Neural cell (in vitro differentiated cells): ENCODE measurements around the gene BAIAP2L1. TPM values are rescaled to one million over a fixed set of nuclear protein-coding genes. Genes with fewer than 3 reads are reported as not detected.

Experiments
- H2AFZ ChIP-seq: fragments of 200-600, 300-800 bp; sonication (generic), shearing (Covaris generic); 2 replicates; pipeline ENCODE4 v1.6.0; 2014; ENCODE audit warnings: low read depth, mild to moderate bottlenecking, antibody characterized with exemption, low read length, moderate library complexity
- H3F3A ChIP-seq: fragments of 200-600 bp; shearing (Covaris generic); 2 replicates; pipeline ENCODE4 v1.6.1; 2016; ENCODE audit warnings: mild to moderate bottlenecking, moderate library complexity, mixed read lengths, antibody characterized with exemption, low read length; ENCODE audit not compliant: insufficient read depth, poor library complexity, severe bottlenecking
- H3K27ac ChIP-seq: fragments of 200-600, 300-800 bp; sonication (generic), shearing (Covaris generic); 2 replicates; pipeline ENCODE4 v1.5.1; 2014; ENCODE audit warnings: mild to moderate bottlenecking, low read length, moderate library complexity
- H3K27me3 ChIP-seq: fragments of 300-800, 200-600 bp; sonication (generic), shearing (Covaris generic); 2 replicates; pipeline ENCODE4 v1.6.0; 2014; ENCODE audit warnings: mild to moderate bottlenecking, low read depth, low read length, moderate library complexity; ENCODE audit not compliant: insufficient read depth
- H3K36me3 ChIP-seq: fragments of 300-800, 200-600 bp; sonication (generic), shearing (Covaris generic); 2 replicates; pipeline ENCODE4 v1.5.1; 2014; ENCODE audit warnings: mild to moderate bottlenecking, antibody characterized with exemption, low read length, moderate library complexity; ENCODE audit not compliant: insufficient read depth
- H3K4me2 ChIP-seq: fragments of 300-800, 200-600 bp; sonication (generic), shearing (Covaris generic); 2 replicates; pipeline ENCODE4 v1.6.0; 2014; ENCODE audit warnings: mild to moderate bottlenecking, low read length
- H3K4me3 ChIP-seq: fragments of 300-800, 200-600 bp; sonication (generic), shearing (Covaris generic); 2 replicates; pipeline ENCODE4 v1.5.1; 2014; ENCODE audit warnings: mild to moderate bottlenecking, low read length, moderate library complexity
- H3K79me2 ChIP-seq: fragments of 200-600 bp; shearing (Covaris generic); replicated peaks from 2 replicates; pipeline ENCODE4 v1.6.0; 2014; ENCODE audit warnings: mild to moderate bottlenecking, low read length, moderate library complexity; ENCODE audit not compliant: insufficient read depth
- H3K9ac ChIP-seq: fragments of 300-800, 200-600 bp; sonication (generic), shearing (Covaris generic); 2 replicates; pipeline ENCODE4 v1.6.1; 2016; ENCODE audit warnings: mild to moderate bottlenecking, low read length, mixed read lengths
- H3K9me2 ChIP-seq: fragments of 200-600 bp; shearing (Covaris generic); 2 replicates; pipeline ENCODE4 v1.6.1; 2016; ENCODE audit warnings: mild to moderate bottlenecking, low read length, mixed read lengths; ENCODE audit not compliant: insufficient read depth
- H3K9me3 ChIP-seq: fragments of 200-600, 300-800 bp; sonication (generic), shearing (Covaris generic); 2 replicates; pipeline ENCODE4 v1.6.1; 2016; ENCODE audit warnings: mild to moderate bottlenecking, mixed run types, low read length, moderate library complexity, mixed read lengths
- H4K20me1 ChIP-seq: fragments of 200-600 bp; shearing (Covaris generic); 2 replicates; pipeline ENCODE4 v1.6.1; 2016; ENCODE audit warnings: mild to moderate bottlenecking, mixed run types; ENCODE audit not compliant: insufficient read depth
- EP300 ChIP-seq: fragments of 450-650 bp; conservative IDR thresholded peaks from 2 replicates; pipeline ENCODE4 v1.6.1; 2014; ENCODE audit warnings: antibody characterized with exemption, mild to moderate bottlenecking, moderate library complexity; ENCODE audit not compliant: poor library complexity, severe bottlenecking
- EZH2 ChIP-seq: fragments of 200-600, 300-800 bp; shearing (Covaris generic), sonication (generic); IDR thresholded peaks from 2 replicates; pipeline ENCODE4 v1.6.1; 2014; ENCODE audit warnings: antibody characterized with exemption, low read length, borderline replicate concordance, mild to moderate bottlenecking; ENCODE audit not compliant: insufficient read depth, poor library complexity, severe bottlenecking
- MXI1 ChIP-seq: fragments of 450-650 bp; conservative IDR thresholded peaks from 2 replicates; pipeline ENCODE4 v1.6.1; 2014; ENCODE audit warnings: antibody characterized with exemption, mild to moderate bottlenecking; ENCODE audit not compliant: poor library complexity, severe bottlenecking
- POLR2AphosphoS5 ChIP-seq: IDR thresholded peaks from 2 replicates; pipeline ENCODE4 v1.6.1; 2012
- RAD21 ChIP-seq: fragments of 450-650 bp; conservative IDR thresholded peaks from 2 replicates; pipeline ENCODE4 v1.6.1; 2014; ENCODE audit warnings: antibody characterized with exemption, mild to moderate bottlenecking, moderate library complexity
- REST ChIP-seq: IDR thresholded peaks from 2 replicates; pipeline ENCODE4 v1.6.1; 2012; ENCODE audit warnings: borderline replicate concordance
- SMC3 ChIP-seq: fragments of 450-650 bp; conservative IDR thresholded peaks from 2 replicates; pipeline ENCODE4 v1.6.1; 2014; ENCODE audit warnings: antibody characterized with exemption, mild to moderate bottlenecking, moderate library complexity; ENCODE audit not compliant: poor library complexity
- TAF1 ChIP-seq: IDR thresholded peaks from 2 replicates; pipeline ENCODE4 v1.6.1; 2012; ENCODE audit warnings: low read depth
- polyA plus RNA-seq: library from polyadenylated mRNA; depleted of rRNA; stranded (reverse); fragments of >200 nt; gene quantifications from 2 replicates; pipeline ENCODE4 v1.2.3, GENCODE V29; 2014
- TF ChIP-seq, protein P1 (sequence below): fragments of 450-650 bp; IDR thresholded peaks from 2 replicates; pipeline ENCODE4 v1.5.1; 2014; ENCODE audit warnings: antibody characterized with exemption, mild to moderate bottlenecking, moderate library complexity; ENCODE audit not compliant: poor library complexity, severe bottlenecking

Gene BAIAP2L1
- polyA plus RNA-seq, 1 donor from 2014 or later, result not detected

- H3K79me2 ChIP-seq, result no peaks in the 10 kb centered on the region
- H3K9ac ChIP-seq, result no peak overlapping the region
- no peak for TF ChIP-seq EZH2
- no peak for TF ChIP-seq REST
- TF ChIP-seq SMC3, result no peak
- TF ChIP-seq RAD21, result no peak
- no peak for TF ChIP-seq EP300
- TF ChIP-seq, protein P1, sequence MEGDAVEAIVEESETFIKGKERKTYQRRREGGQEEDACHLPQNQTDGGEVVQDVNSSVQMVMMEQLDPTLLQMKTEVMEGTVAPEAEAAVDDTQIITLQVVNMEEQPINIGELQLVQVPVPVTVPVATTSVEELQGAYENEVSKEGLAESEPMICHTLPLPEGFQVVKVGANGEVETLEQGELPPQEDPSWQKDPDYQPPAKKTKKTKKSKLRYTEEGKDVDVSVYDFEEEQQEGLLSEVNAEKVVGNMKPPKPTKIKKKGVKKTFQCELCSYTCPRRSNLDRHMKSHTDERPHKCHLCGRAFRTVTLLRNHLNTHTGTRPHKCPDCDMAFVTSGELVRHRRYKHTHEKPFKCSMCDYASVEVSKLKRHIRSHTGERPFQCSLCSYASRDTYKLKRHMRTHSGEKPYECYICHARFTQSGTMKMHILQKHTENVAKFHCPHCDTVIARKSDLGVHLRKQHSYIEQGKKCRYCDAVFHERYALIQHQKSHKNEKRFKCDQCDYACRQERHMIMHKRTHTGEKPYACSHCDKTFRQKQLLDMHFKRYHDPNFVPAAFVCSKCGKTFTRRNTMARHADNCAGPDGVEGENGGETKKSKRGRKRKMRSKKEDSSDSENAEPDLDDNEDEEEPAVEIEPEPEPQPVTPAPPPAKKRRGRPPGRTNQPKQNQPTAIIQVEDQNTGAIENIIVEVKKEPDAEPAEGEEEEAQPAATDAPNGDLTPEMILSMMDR, result no peak
- no peak for TF ChIP-seq TAF1
- no peak for TF ChIP-seq MXI1
- TF ChIP-seq POLR2AphosphoS5, result no peak
- H3K27me3 ChIP-seq, result no peaks in the 10 kb centered on the region
- no peak overlapping the region for H3K27ac ChIP-seq
- H3K9me2 ChIP-seq, result no peaks in the 10 kb centered on the region
- H3K4me3 ChIP-seq, result no peak overlapping the region
- H3K9me3 ChIP-seq, result no peaks in the 10 kb centered on the region
- no peak overlapping the region for H2AFZ ChIP-seq
- no peaks in the 10 kb centered on the region for H3K36me3 ChIP-seq
- no peaks in the 10 kb centered on the region for H3F3A ChIP-seq
- H3K4me2 ChIP-seq, result no peak overlapping the region
- no peaks in the 10 kb centered on the region for H4K20me1 ChIP-seq
Observed at GRCh38 chr7:98354511-98355249, 46.2 kb downstream of the BAIAP2L1 start.

DNA sequence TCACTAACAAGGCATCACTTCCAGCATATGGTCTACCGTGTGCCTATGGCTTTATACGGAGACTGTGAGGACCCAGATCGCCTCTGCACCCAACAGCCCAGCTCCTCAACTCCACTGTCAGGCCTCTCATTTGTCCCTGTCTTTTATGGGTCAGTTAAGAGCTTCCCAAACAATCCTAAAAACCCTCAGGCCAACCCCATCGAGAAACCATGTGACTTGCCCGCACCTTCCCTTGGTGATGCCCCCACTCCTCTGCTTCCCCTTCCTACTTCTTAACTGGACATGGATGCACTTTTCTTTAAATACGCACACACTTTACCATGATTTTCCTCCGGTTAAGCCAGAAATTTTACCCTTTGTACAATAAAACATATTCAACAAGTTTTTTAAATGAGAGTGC lies 46.8 kb downstream of the BAIAP2L1 start:
- no peak overlapping the region for H2AFZ ChIP-seq
- H3K4me2 ChIP-seq, result no peak overlapping the region
- H3K27me3 ChIP-seq, result no peaks in the 10 kb centered on the region
- no peaks in the 10 kb centered on the region for H3K36me3 ChIP-seq
- no peaks in the 10 kb centered on the region for H3K9me2 ChIP-seq
- H3K79me2 ChIP-seq, result no peaks in the 10 kb centered on the region
- H3K4me3 ChIP-seq, result no peak overlapping the region
- H4K20me1 ChIP-seq, result no peaks in the 10 kb centered on the region
- H3K9me3 ChIP-seq, result no peaks in the 10 kb centered on the region
- no peak overlapping the region for H3K9ac ChIP-seq
- H3K27ac ChIP-seq, result no peak overlapping the region
- TF ChIP-seq EZH2, result no peak
- no peak for TF ChIP-seq SMC3
- TF ChIP-seq, protein P1, result no peak
- TF ChIP-seq MXI1, result no peak
- TF ChIP-seq TAF1, result no peak
- no peak for TF ChIP-seq POLR2AphosphoS5
- TF ChIP-seq EP300, result no peak
- no peak for TF ChIP-seq REST
- no peak for TF ChIP-seq RAD21
- no peaks in the 10 kb centered on the region for H3F3A ChIP-seq
